GM19193 (cell line): ENCODE results near the gene CNTLN.

ENCODE experiments used
- POLR2A ChIP-seq: IDR thresholded peaks from 4 replicates; pipeline ENCODE4 v1.6.1; 2011; ENCODE audit not compliant: insufficient read depth, insufficient read length; ENCODE audit errors: extremely low read depth

Gene CNTLN

DNA sequence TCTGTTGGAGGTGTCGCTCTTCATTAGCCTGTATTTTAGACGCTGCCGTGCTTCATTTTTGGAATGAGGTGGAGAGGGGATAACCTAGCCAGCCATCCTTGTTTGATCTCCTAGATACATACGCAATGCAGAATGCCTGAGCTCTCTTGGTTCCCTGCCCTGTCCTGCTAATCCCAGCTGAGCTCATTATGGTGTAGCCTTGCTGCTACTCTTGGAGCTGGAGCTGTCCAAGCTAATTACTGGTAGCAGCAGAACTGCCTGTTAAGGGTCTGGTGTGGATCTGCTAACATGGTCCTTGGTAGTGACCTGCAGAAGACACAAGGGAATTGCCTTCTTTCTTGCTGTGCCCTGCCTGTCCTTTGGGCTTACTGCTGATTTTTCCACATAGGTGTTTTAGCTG lies 207.9 kb downstream of the CNTLN start:
- no peak for TF ChIP-seq POLR2A

DNA sequence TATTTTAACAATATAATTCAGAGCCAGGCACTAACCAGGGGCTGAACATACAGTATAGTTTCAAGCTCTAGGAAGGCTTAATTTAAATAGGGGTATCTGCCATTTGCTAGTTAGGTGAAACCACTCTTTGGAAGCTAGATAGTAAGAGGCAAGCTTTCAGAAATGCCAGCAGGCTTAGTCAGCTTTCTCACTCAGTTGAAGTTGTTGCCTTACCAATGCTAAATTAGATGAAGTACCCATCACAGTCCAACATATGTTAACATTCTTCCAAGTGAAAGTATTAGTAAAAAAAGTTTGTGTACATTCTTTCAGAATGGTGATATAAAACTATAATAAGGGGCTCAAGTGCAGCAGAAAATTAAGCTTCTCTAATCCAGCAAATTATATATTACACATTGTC lies 215.0 kb downstream of the CNTLN start:
- TF ChIP-seq POLR2A, result no peak

GRCh38 chr9:17361378-17361777 lies 226.5 kb downstream of the CNTLN start:
- no peak for TF ChIP-seq POLR2A

- TF ChIP-seq POLR2A, result no peak
Observed at GRCh38 chr9:17367035-17367434, 232.2 kb downstream of the CNTLN start.

DNA sequence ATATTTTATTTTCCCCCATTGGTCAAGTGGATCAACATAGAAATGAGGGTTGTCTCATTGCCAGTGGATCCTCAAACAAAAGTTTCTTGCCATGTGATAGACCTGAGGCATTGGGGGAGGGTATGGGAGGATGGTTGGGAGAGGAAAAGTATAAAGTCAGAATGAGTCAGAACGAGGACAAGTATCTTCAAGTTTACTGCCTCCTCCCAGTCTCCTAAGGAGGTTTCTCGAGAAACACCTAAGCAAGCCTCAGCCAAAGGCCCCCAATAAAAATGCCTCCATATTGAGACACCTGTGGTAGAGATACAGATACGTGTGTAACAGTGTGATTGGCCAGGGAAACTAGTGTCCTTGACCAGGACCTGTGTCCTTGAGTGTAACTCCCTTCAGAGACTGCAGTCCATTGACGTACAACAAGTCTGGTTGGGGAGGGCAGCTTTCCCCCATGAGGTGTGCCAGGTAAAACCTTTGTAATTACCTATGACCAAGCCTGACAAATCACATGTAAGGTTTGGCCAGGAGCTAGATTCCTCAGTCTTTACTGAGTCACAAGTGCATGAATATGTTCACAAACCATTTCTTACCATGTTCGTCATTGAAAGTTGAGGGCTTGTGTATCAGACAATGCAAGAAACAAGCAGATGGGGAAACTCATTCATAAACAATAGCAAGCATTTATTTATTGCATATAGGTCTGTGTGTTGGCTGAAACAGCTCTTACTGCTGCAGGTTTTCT lies 245.5 kb downstream of the CNTLN start:
- no peak for TF ChIP-seq POLR2A

DNA sequence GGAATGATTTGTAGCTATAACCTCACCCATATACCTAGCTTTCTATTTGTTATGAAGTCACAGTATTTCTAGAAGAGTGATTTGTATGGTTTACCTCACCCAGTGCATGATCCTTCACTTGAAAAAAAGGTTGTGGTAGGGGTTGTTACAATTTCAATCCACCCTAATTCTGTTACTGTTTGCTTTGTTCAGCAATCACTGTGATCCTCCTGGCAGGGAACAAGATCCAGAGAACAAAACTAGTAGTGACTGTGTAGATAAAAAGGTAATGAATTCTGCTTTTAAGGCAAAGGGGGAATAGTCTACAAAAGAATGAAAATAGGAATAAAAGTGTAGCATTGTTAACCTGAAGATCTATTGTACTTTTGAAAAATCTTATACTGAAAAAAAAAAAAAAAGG lies 252.7 kb downstream of the CNTLN start:
- TF ChIP-seq POLR2A, result no peak

- TF ChIP-seq POLR2A, result no peak
Observed at GRCh38 chr9:17389026-17389425, 254.2 kb downstream of the CNTLN start.

- no peak for TF ChIP-seq POLR2A
Observed at GRCh38 chr9:17394881-17395510, 260.2 kb downstream of the CNTLN start.

- TF ChIP-seq POLR2A, result no peak
Observed at GRCh38 chr9:17398350-17398749, 263.5 kb downstream of the CNTLN start.

DNA sequence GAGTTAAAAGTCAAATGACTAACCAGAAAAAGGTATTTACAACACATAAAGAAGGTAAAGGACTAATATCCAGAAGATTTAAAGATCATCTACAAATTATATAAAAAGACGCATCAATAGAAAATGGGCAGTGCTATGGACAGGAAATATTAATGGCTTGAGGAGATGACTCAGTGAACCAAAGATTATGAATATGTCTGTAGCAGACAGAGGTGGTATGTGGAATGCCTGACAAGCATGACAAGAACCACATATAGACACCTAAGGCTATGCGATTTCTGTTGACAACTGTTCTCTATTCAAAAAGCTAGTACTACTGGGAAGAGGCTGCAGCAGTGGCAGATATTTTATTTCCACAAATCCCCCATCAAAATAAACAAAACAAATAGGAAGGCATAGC lies 267.0 kb downstream of the CNTLN start:
- TF ChIP-seq POLR2A, result no peak

DNA sequence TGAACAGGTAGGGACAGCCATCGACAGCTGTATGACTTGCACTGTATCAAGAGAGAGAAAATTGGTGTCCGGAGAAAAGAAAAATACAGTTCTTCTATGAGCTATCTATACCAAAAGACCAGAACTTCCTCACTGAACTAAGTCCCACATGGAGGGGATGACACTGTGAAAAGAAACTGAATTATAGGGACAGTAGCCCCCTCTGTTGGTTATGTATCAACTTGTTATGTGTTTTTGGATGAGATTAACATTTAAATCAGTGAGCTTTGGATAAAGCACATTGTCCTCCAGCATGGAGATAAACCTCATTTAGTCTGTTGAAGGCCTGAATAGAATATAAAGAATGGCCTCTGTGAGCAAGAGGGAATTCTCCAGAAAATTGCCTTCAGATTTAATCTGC lies 267.5 kb downstream of the CNTLN start:
- no peak for TF ChIP-seq POLR2A

DNA sequence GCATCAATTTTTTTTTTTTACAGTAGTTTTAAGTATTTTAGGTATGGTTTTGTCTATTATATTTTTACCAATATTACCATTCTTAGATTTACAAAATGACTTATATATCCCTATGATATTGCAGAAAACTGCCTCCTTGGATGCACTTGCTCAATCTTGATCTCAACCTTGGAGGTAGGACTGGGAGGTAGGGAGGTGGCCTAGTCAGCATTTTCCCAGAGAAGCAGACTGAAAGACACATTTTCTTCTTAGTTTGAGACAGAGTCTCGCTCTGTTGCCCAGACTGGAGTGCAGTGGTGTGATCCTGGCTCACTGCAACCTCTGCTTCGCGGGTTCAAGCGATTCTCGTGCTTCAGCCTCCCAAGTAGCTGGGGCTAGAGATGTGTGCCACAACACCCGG lies 268.7 kb downstream of the CNTLN start:
- TF ChIP-seq POLR2A, result no peak

GRCh38 chr9:17414986-17415385 lies 280.1 kb downstream of the CNTLN start:
- TF ChIP-seq POLR2A, result no peak

GRCh38 chr9:17422994-17423680 lies 288.3 kb downstream of the CNTLN start:
- TF ChIP-seq POLR2A, result no peak

DNA sequence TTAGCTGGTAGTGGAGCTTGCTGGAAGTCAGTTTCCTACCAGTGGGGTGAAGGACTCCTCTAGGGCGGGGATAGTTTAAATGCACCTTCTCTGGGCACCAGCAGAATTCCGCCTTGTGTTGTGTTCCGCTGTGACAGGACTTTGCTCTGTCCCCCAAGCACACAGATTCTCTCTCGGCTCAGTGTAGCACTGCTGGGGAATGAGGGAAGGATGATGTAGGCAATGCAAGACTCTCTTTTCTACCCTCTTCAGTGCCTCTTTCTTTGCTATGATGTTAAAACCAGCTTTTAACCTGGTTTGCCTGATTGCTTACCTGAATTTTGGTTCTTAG lies 288.8 kb downstream of the CNTLN start:
- TF ChIP-seq POLR2A, result no peak

DNA sequence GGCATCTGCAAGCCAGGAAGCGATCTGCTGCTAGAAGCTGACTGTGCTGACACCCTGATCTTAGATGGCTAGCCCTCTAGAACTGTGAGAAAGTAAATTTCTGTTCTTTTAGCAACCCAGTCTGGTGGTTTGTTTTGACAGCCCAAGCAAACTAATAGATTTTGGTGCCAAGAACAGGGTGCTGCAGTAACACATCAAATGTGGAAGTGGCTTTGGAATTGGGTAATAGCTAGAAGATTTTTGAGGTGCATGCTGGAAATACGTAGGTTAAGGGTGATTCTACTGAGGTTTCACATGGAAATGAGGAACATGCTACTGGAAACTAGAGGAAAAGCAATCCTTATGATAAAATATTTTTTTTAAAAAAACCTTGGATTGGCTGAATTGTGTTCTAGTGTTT lies 290.5 kb downstream of the CNTLN start:
- no peak for TF ChIP-seq POLR2A

DNA sequence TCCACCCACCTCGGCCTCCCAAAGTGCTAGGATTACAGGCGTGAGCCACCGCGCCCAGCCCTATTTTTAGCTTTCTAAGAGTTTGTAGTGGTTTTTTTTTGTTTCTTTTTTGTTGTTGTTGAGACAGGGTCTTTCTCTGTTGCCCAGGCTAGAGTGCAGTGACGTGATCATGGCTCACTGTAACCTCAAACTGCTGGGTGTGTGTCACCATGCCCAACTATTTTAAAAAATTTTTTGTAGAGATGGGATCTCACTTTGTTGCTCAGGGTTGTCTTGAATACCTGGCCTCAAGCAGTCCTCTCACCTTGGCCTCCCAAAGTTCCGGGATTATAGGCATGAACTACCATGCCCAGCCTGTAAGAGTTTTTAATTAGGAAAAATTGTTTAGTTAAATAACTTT lies 298.7 kb downstream of the CNTLN start:
- no peak for TF ChIP-seq POLR2A

GRCh38 chr9:17436854-17437253 lies 302.0 kb downstream of the CNTLN start:
- no peak for TF ChIP-seq POLR2A
